ENCODE measurements around the gene YPEL2.

Gene YPEL2

DNA sequence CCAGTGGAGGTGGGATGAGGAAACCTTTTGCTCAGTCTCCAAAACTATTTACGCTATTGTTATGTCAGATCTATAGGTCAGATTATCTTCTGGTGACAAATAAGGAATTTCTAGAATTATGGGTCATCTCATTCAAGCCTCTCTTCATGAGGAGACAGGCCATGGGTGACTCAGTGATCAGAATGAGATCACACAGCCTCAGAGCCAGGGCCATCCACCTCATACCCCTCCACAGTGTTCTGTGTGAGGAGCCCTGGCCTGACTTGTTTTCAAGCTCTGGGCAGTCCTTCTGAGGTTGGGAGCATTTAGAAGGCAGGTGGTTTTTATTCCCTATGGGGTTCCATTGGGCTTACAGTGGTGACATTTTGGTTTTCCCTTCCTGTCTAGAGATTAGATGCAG is 26.5 kb downstream of the YPEL2 start:
- no peaks in the 10 kb centered on the region for H3K9me3 ChIP-seq (ENCODE audit: insufficient read depth, low read depth, low read length)

DNA sequence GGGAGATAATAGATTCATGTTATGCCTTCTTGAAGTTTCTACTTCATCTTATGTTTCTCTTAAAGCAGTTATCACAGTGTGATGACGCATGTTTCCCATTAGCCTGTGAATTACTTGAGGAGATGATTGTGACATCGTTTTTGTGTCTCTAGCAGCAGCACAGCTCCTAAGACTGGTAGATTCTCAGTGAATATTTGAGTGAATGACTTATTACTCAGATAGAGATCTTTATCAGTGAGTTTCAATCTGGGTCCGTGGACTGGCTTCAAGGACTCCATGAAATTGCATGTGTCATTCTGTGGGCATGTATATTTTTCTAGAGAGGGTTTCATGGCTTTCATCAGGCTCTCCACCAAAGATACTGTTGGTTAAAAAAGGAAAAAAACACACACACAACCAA is 29.9 kb downstream of the YPEL2 start:
- Histone ChIP-seq H3K4me1 (ENCODE audit: insufficient read depth, low read length, poor library complexity, severe bottlenecking) (peaks cover 10% of the 10 kb centered on the region), H3F3A (ENCODE audit: low read depth) (no peaks in the 10 kb centered on the region; the same call in 1 of the 2 replicates), H3K27me3 (ENCODE audit: insufficient read depth, low read length, poor library complexity, severe bottlenecking) (no peaks in the 10 kb centered on the region), H4K20me1 (ENCODE audit: insufficient read depth, low read length, poor library complexity, severe bottlenecking) (peaks cover 10% of the 10 kb centered on the region), H2AFZ (ENCODE audit: low read length) (no peak overlapping the region), H3K36me3 (ENCODE audit: insufficient read depth, low read length) (no peaks in the 10 kb centered on the region), H3K4me2 (ENCODE audit: low read depth, low read length, poor library complexity, severe bottlenecking) (no peak overlapping the region), H3K4me3 (ENCODE audit: low read length, poor library complexity, severe bottlenecking) (no peak overlapping the region), H3K9ac (ENCODE audit: low read depth, low read length, poor library complexity, severe bottlenecking) (no peak overlapping the region), H3K9me3 (ENCODE audit: insufficient read depth, low read depth, low read length) (no peaks in the 10 kb centered on the region), H3K9me2 (replicated peaks; ENCODE audit: low read depth, low read length) (no peaks in the 10 kb centered on the region), H3K79me2 (ENCODE audit: insufficient read depth, low read length) (no peaks in the 10 kb centered on the region)
- TF ChIP-seq, protein P1, sequence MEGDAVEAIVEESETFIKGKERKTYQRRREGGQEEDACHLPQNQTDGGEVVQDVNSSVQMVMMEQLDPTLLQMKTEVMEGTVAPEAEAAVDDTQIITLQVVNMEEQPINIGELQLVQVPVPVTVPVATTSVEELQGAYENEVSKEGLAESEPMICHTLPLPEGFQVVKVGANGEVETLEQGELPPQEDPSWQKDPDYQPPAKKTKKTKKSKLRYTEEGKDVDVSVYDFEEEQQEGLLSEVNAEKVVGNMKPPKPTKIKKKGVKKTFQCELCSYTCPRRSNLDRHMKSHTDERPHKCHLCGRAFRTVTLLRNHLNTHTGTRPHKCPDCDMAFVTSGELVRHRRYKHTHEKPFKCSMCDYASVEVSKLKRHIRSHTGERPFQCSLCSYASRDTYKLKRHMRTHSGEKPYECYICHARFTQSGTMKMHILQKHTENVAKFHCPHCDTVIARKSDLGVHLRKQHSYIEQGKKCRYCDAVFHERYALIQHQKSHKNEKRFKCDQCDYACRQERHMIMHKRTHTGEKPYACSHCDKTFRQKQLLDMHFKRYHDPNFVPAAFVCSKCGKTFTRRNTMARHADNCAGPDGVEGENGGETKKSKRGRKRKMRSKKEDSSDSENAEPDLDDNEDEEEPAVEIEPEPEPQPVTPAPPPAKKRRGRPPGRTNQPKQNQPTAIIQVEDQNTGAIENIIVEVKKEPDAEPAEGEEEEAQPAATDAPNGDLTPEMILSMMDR (conservative IDR thresholded peaks at IDR 0.05; ENCODE audit: low read length), result no peak
- no peak for TF ChIP-seq EZH2phosphoT487 (IDR thresholded peaks at IDR 0.05; ENCODE audit: borderline replicate concordance)

More for the DNA sequence above, 26.5 kb downstream of the YPEL2 start:
- TF ChIP-seq EZH2phosphoT487 (IDR thresholded peaks at IDR 0.05; ENCODE audit: borderline replicate concordance), result no peak
- TF ChIP-seq, protein P1 (conservative IDR thresholded peaks at IDR 0.05; ENCODE audit: low read length), result no peak
- H3K79me2 ChIP-seq (ENCODE audit: insufficient read depth, low read length), result no peaks in the 10 kb centered on the region
- no peak overlapping the region for H3K4me3 ChIP-seq (ENCODE audit: low read length, poor library complexity, severe bottlenecking)
- peaks cover 10% of the 10 kb centered on the region for H3K4me1 ChIP-seq (ENCODE audit: insufficient read depth, low read length, poor library complexity, severe bottlenecking)
- no peak overlapping the region for H2AFZ ChIP-seq (ENCODE audit: low read length)
- no peaks in the 10 kb centered on the region; the same call in 1 of the 2 replicates for H3F3A ChIP-seq (ENCODE audit: low read depth)
- H3K4me2 ChIP-seq (ENCODE audit: low read depth, low read length, poor library complexity, severe bottlenecking), result no peak overlapping the region
- peaks cover 10% of the 10 kb centered on the region for H4K20me1 ChIP-seq (ENCODE audit: insufficient read depth, low read length, poor library complexity, severe bottlenecking)
- H3K9me2 ChIP-seq (replicated peaks; ENCODE audit: low read depth, low read length), result no peaks in the 10 kb centered on the region
- H3K36me3 ChIP-seq (ENCODE audit: insufficient read depth, low read length), result no peaks in the 10 kb centered on the region
- H3K27me3 ChIP-seq (ENCODE audit: insufficient read depth, low read length, poor library complexity, severe bottlenecking), result no peaks in the 10 kb centered on the region
- H3K9ac ChIP-seq (ENCODE audit: low read depth, low read length, poor library complexity, severe bottlenecking), result no peak overlapping the region

DNA sequence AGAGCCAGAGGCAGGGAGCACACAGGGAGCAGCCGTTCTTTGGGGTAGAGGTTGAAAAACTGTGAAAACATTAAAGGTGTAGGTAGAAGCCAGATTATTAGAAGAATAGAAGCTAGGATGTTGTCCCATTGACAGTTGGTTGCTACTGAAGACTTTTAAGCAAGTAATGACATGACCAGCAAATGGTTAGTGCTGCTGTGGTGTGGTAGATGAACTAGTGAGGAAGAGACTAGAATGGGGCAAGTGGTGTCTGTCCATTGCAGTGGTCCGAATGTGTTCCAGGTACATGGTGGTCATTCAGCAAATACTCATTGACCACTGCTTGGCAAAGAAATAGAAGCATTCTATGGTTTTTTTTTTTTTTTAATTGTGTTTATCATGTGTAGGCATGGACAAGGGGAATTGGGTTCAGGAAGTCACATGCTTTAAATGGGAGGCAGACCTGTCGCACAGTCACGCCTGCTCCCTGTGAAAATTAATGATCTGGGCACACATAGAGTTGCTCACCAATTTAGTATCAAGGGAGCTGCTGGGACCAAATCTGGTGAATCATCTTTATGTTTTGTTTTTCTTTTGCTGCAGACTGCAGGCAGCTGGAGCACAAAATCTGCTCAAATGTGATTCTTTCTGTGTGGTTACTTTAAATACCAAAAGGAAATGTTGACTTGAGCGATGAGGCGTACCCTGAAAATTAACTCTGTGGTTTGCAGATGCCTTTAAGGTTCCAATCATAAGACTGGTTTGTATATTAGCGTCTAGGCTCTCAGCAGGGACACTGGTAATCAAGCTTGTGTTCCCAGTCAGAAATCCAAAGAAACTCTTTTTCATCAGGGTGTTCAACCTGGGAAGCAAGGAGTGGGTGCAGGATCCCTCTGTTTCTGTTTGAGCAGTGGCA is 30.7 kb downstream of the YPEL2 start:
- H2AFZ ChIP-seq (ENCODE audit: low read length), result no peak overlapping the region
- no peaks in the 10 kb centered on the region for H3K79me2 ChIP-seq (ENCODE audit: insufficient read depth, low read length)
- no peak overlapping the region for H3K4me3 ChIP-seq (ENCODE audit: low read length, poor library complexity, severe bottlenecking)
- H3K9me2 ChIP-seq (replicated peaks; ENCODE audit: low read depth, low read length), result no peaks in the 10 kb centered on the region
- peak overlapping the region; percentile 28 for H3K4me2 ChIP-seq (ENCODE audit: low read depth, low read length, poor library complexity, severe bottlenecking)
- H3K9me3 ChIP-seq (ENCODE audit: insufficient read depth, low read depth, low read length), result no peaks in the 10 kb centered on the region
- peaks cover 10% of the 10 kb centered on the region for H4K20me1 ChIP-seq (ENCODE audit: insufficient read depth, low read length, poor library complexity, severe bottlenecking)
- no peaks in the 10 kb centered on the region for H3K36me3 ChIP-seq (ENCODE audit: insufficient read depth, low read length)
- H3F3A ChIP-seq (ENCODE audit: low read depth), result no peaks in the 10 kb centered on the region; the same call in 1 of the 2 replicates
- H3K4me1 ChIP-seq (ENCODE audit: insufficient read depth, low read length, poor library complexity, severe bottlenecking), result peaks cover 10% of the 10 kb centered on the region
- H3K9ac ChIP-seq (ENCODE audit: low read depth, low read length, poor library complexity, severe bottlenecking), result no peak overlapping the region
- H3K27me3 ChIP-seq (ENCODE audit: insufficient read depth, low read length, poor library complexity, severe bottlenecking), result no peaks in the 10 kb centered on the region
- TF ChIP-seq EZH2phosphoT487 (IDR thresholded peaks at IDR 0.05; ENCODE audit: borderline replicate concordance), result no peak
- TF ChIP-seq, protein P1 (conservative IDR thresholded peaks at IDR 0.05; ENCODE audit: low read length), result no peak
